Measurements from ENCODE around the gene CATSPER1.

GRCh38 chr11:66051766-66052663, 25.7 kb upstream of the CATSPER1 start, which contains the start of gene SF3B2:
- TF ChIP-seq EP300 (IDR thresholded peaks at IDR 0.05) (peak; percentile 94 to 95), CTCF (IDR thresholded peaks at IDR 0.05) (peak in 1 of 5 experiments; percentile 45), POLR2A (IDR thresholded peaks at IDR 0.05) (peak; percentile 45 to 71)
